Heart left ventricle (tissue), 16 donors: ENCODE measurements around the gene EIPR1. TPM values are rescaled to one million over a fixed set of nuclear protein-coding genes. Genes with fewer than 3 reads are reported as not detected.

ENCODE experiments used
- ATAC-seq, 4 donors: fragments of 200-7000 bp; cut with Tn5 transposase; one replicate each; pipeline ENCODE4 v1.9.1; 2020 to 2022; ENCODE audit warnings: moderate library complexity in 4 of 4, mild to moderate bottlenecking in 3 of 4, moderate number of reproducible peaks in 1 of 4
- DNase-seq, 5 donors: peaks; one replicate each; pipeline ENCODE4 v3.0.0-alpha.2; 2020
- H3K27ac ChIP-seq, 12 donors: fragments of 200-600 bp; sonication (generic) in 4 of 12; one replicate each; pipeline versions ENCODE4 v1.5.0 to v1.8.0; 2016 to 2022; ENCODE audit warnings: mild to moderate bottlenecking in 2 of 12
- H3K27me3 ChIP-seq, 9 donors: fragments of 200-600 bp; sonication (generic) in 2 of 9; one replicate each; pipeline versions ENCODE4 v1.5.1 to v1.8.0; 2016 to 2022; ENCODE audit warnings: mild to moderate bottlenecking in 3 of 9
- H3K36me3 ChIP-seq, 9 donors: fragments of 200-600 bp; sonication (generic) in 2 of 9; one replicate each; pipeline versions ENCODE4 v1.5.0 to v1.8.0; 2018 to 2022; ENCODE audit warnings: mild to moderate bottlenecking in 2 of 9
- H3K4me1 ChIP-seq, 12 donors: fragments of 200-600 bp; sonication (generic) in 4 of 12; one replicate each; pipeline versions ENCODE4 v1.5.0 to v1.8.0; 2016 to 2022; ENCODE audit warnings: mild to moderate bottlenecking in 3 of 12
- H3K4me3 ChIP-seq, 12 donors: fragments of 200-600 bp; sonication (generic) in 4 of 12; one replicate each; pipeline versions ENCODE4 v1.5.0 to v1.8.0; 2017 to 2022; ENCODE audit warnings: mild to moderate bottlenecking in 9 of 12, moderate library complexity in 4 of 12
- H3K9me3 ChIP-seq, 12 donors: fragments of 200-600 bp; sonication (generic) in 4 of 12; one replicate each; pipeline versions ENCODE4 v1.5.0 to v1.8.0; 2016 to 2022; ENCODE audit warnings: mild to moderate bottlenecking in 1 of 12
- CTCF ChIP-seq, 12 donors: fragments of 200-600 bp; sonication (generic) in 4 of 12; IDR thresholded peaks; one replicate each; pipeline versions ENCODE4 v1.5.0 to v1.8.0; 2018 to 2022; ENCODE audit warnings: antibody characterized with exemption in 12 of 12, mild to moderate bottlenecking in 5 of 12
- POLR2A ChIP-seq, 2 donors: fragments of 450-650 bp; IDR thresholded peaks; one replicate each; pipeline ENCODE4 v1.6.1; 2017; ENCODE audit warnings: antibody characterized with exemption in 2 of 2, mild to moderate bottlenecking in 2 of 2, moderate library complexity in 2 of 2
- WGBS, 4 donors: extraction: QIAGEN DNeasy Blood & Tissue Kit in 2 of 4; methylation state at CpG; one replicate each; pipeline versions ENCODE4 v1.1.5 to v1.1.7; 2013 to 2018; 5-methylcytosine and 5-hydroxymethylcytosine counted together
- intact Hi-C, 10 donors: fragments of 100-400 bp; cut with DNase I; formaldehyde crosslinking; loops; one replicate each; pipeline versions ENCODE4 v1.11.1 to v1.14.2; 2022
- polyA plus RNA-seq, 2 donors: library from polyadenylated mRNA; stranded (reverse); fragments of 200-250 nt; gene quantifications; one replicate each; pipeline ENCODE4 v1.2.3, GENCODE V29; 2013
- total RNA-seq, 9 donors: library from RNA; depleted of rRNA in 2 of 9; stranded (reverse); fragments of >200 nt in 2 of 9; fragmentation: NEBNext Ultra II Directional in 3 of 9; extraction: Animal tissue kit (Norgen Biotek cat#: 25700) in 3 of 9; gene quantifications; one replicate each; pipeline versions ENCODE4 v1.1.0 to v1.2.4, GENCODE V29; 2016 to 2023
- donor health status: ischemic (EF 13 %, LVEDD 7.1; RV severe dilation, severe dysfunction).
- donor health status: healthy with polysubstance abuse.
- donor health status: DM: no; HTN: yes; CAD: no.
- donor health status: DM: no; HTN: no; CAD: no.
- donor health status: ischemic (EF 25% LVEDD 6.9; RV normal size, moderate dysfunction).
- donor health status: ischemic (EF 25% LVEDD 5.7; RV mildly dilated, moderate dysfunction).
- donor health status: healthy.
- donor health status: DM: yes; HTN: yes; CAD: no.
- donor health status: ischemic (EF 35%, LVEDD 5.7; RV mildly dilated, moderate dysfunction).
- donor health status: nonischemic (EF 11% LVEDD 7.7; RV severe dilation, severe dysfunction).
- donor health status: DM: yes; HTN: yes; CAD: no.
- donor health status: PGD.
- donor health status: ischemic (EF 29% LVEDD 5.4; RV normal size, mild dysfunction).
- donor health status: nonischemic (EF 23%, LVEDD 6.1; RV moderate dilation, normal function).

The EIPR1 gene
- total and polyA plus RNA-seq, 11 donors, result 7.9 to 26.1 (median 13.3) TPM

- no peak overlapping the region for H3K4me3 ChIP-seq
- no peak for TF ChIP-seq POLR2A (IDR thresholded peaks at IDR 0.05)
- TF ChIP-seq CTCF (IDR thresholded peaks at IDR 0.05), result no peak
- H3K27ac ChIP-seq, result no peak overlapping the region
- no peaks in the 10 kb centered on the region for H3K36me3 ChIP-seq
- ATAC-seq (no peak), DNase-seq (peak in 1 of 5 donors; percentile 35)
- intact Hi-C loops, result loop anchor here in 3 of 10 donors (10.0 kb wide), 2 partner anchors 302 to 1452 kb away; no protein-coding TSS in a partner anchor
- 97 to 99% (median 97%) methylated on average over 9 of the region's 9 CpGs for WGBS, 4 donors
- no peaks in the 10 kb centered on the region for H3K9me3 ChIP-seq
- H3K27me3 ChIP-seq, result no peaks in the 10 kb centered on the region
- peaks cover 0 to 14% (median 5%) of the 10 kb centered on the region in 12 donors for H3K4me1 ChIP-seq
Measured at GRCh38 chr2:3307236-3307635, 70.4 kb downstream of the EIPR1 start.

- H3K27me3 ChIP-seq, result no peaks in the 10 kb centered on the region
Measured at GRCh38 chr2:3305952-3306351, 71.7 kb downstream of the EIPR1 start.

GRCh38 chr2:3305431-3305830, 72.2 kb downstream of the EIPR1 start:
- TF ChIP-seq CTCF (IDR thresholded peaks at IDR 0.05), result no peak
- TF ChIP-seq POLR2A (IDR thresholded peaks at IDR 0.05), result no peak
- H3K4me3 ChIP-seq, result no peak overlapping the region
- 93 to 97% (median 96%) methylated on average over 9 of the region's 9 CpGs for WGBS, 4 donors
- H3K27ac ChIP-seq, result no peak overlapping the region
- DNase-seq (peak in 1 of 5 donors; percentile 36), ATAC-seq (no peak)
- H3K36me3 ChIP-seq, result peaks cover 0 to 7% (median 0%) of the 10 kb centered on the region in 9 donors
- no peaks in the 10 kb centered on the region for H3K27me3 ChIP-seq
- intact Hi-C loops, result loop anchor here in 3 of 10 donors (10.0 kb wide), 2 partner anchors 301 to 1451 kb away; no protein-coding TSS in a partner anchor
- H3K9me3 ChIP-seq, result no peaks in the 10 kb centered on the region
- peaks cover 0 to 14% (median 5%) of the 10 kb centered on the region in 12 donors for H3K4me1 ChIP-seq

More at GRCh38 chr2:3305952-3306351, 71.7 kb downstream of the EIPR1 start:
- H3K9me3 ChIP-seq, result no peaks in the 10 kb centered on the region
- ATAC-seq (no peak), DNase-seq (no peak)
- no peak overlapping the region for H3K27ac ChIP-seq
- H3K4me3 ChIP-seq, result no peak overlapping the region
- 93 to 97% (median 95%) methylated on average over 12 of the region's 12 CpGs for WGBS, 4 donors
- H3K36me3 ChIP-seq, result peaks cover 0 to 7% (median 0%) of the 10 kb centered on the region in 9 donors
- intact Hi-C loops, result loop anchor here in 3 of 10 donors (10.0 kb wide), 2 partner anchors 301 to 1451 kb away; no protein-coding TSS in a partner anchor
- no peak for TF ChIP-seq CTCF (IDR thresholded peaks at IDR 0.05)
- no peak for TF ChIP-seq POLR2A (IDR thresholded peaks at IDR 0.05)
- peaks cover 0 to 14% (median 5%) of the 10 kb centered on the region in 12 donors for H3K4me1 ChIP-seq

GRCh38 chr2:3303583-3304406, 73.8 kb downstream of the EIPR1 start:
- no peaks in the 10 kb centered on the region for H3K9me3 ChIP-seq
- DNase-seq, result peak; percentile 84 to 93 (median 87)
- no peaks in the 10 kb centered on the region for H3K27me3 ChIP-seq
- H3K36me3 ChIP-seq, result peaks cover 0 to 7% (median 0%) of the 10 kb centered on the region in 9 donors
- TF ChIP-seq CTCF (IDR thresholded peaks at IDR 0.05), result peak; percentile 91 to 99 (median 96)
- TF ChIP-seq POLR2A (IDR thresholded peaks at IDR 0.05), result no peak
- peaks cover 0 to 14% (median 5%) of the 10 kb centered on the region in 12 donors for H3K4me1 ChIP-seq
- intact Hi-C loops, result loop anchor here (2.0 to 10.0 kb wide), 7 partner anchors 296 to 1451 kb away; no protein-coding TSS in a partner anchor
- peak overlapping the region in 7 of 12 donors; percentile 4 to 42 (median 33) for H3K4me3 ChIP-seq
- WGBS, 4 donors, result 38 to 40% (median 39%) methylated on average over 31 to 34 of the region's 34 CpGs
- H3K27ac ChIP-seq, result peak overlapping the region in 3 of 12 donors; percentile 8 to 63 (median 37)
- ATAC-seq, result peak; percentile 91 to 100 (median 98)
